Fibroblast of pulmonary artery (primary cell): ENCODE results near the gene TWNK.
A peak's percentile ranks its signal among the peaks of the same experiment; 100 is the strongest.

Experiments used
- DNase-seq: peaks from one replicate; pipeline ENCODE4 v3.0.0-alpha.2; 2010; ENCODE audit warnings: low read depth
- H3K4me3 ChIP-seq: replicated peaks from 2 replicates; pipeline ENCODE4 v1.5.1; 2011; ENCODE audit warnings: low read depth, mild to moderate bottlenecking, control low read depth, low read length, moderate library complexity
- CTCF ChIP-seq: IDR thresholded peaks from 2 replicates; pipeline ENCODE4 v1.5.1; 2011; ENCODE audit warnings: mild to moderate bottlenecking, control low read depth, low read length, inconsistent platforms; ENCODE audit errors: missing control alignments

The TWNK gene

DNA sequence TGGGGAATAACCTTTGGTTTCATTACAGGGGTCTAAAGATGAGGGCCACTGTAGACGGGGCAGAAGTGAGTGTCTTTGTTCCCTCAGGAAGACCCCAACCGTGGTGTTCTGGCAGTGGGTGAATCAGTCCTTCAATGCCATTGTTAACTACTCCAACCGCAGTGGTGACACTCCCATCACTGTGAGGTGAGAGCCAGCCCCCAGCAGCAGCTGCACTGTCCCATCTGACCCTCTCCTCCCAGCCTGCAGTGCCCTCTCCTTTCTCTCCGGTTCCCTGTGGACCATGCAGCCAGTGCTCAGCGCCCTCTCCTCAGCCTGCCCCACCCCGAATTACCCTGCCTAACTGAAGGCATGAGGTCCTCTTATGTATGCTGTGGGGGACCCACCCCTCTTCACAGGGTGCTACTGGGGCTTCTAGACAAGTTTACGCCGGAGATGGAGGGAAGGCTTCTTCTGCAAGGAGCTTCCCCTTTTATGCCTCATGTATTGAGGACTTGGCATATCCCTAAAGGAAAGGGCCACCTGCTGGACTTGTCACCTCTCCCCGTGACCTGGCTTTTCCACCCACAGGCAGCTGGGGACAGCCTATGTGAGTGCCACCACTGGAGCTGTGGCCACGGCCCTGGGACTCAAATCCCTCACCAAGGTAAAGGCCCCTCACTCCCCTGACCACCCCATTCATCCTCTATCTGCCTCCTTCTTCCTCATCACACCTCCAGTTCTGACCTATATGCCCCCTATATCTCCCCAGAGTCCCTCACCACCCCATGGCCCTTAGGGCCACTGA lies 48.8 kb downstream of the TWNK start:
- DNase-seq, result no peak
- H3K4me3 ChIP-seq, result no peak overlapping the region
- no peak for TF ChIP-seq CTCF

DNA sequence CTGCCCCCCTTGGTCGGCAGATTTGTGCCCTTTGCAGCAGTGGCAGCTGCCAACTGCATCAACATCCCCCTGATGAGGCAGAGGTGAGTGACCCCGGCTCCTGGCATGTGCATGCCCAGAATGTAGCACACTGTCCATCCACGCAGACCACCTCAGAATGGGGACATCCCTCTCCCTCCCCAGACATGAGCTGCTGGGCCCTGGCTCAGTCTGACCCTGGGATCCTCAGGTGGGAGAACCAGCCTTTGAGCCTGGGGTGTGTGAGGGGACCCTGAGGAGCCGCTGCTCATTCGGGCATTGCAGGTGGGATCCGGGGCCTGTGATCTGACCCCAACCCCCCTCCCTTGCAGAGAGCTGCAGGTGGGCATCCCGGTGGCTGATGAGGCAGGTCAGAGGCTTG lies 49.4 kb downstream of the TWNK start:
- DNase-seq, result no peak
- H3K4me3 ChIP-seq, result no peak overlapping the region
- TF ChIP-seq CTCF, result no peak

DNA sequence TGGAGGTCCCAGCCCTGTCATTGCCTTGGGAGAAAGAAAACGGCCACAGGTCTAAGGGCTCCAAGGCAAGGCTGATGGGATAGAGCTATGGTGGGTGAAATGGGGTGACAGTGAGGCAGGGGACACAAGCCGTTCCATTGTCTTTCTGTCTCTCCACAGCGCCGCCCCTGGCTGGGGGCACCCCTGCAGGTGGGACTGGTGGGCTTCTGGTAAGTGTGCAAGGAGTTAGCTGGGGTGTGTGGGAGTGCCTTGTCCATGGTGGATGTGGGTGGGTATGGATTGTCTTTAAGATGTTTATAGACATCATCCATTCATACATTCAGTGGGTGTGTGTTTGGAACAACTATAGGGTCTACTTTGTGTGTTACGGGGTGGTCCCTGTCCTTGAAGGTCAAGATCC lies 51.1 kb downstream of the TWNK start:
- H3K4me3 ChIP-seq, result no peak overlapping the region
- DNase-seq, result no peak
- no peak for TF ChIP-seq CTCF

DNA sequence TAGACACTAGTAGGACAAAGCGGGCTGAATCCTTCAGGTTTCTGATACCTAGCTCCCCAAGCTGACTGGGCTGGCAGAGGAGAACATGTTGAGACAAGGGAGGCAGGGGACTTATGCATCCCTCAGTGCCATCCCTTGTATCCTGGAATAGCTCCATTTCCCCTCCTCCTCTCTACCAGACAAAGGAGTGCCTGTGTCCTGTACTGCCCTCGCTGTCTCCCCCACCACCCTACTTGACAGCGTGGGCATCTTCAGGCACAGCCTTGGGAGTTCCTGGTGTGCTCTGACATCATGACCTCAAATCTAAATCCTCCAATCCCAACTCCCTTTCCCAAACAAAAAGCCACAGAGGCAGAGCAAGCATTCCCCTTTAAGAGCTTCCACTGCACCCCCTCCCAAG lies 52.7 kb downstream of the TWNK start:
- no peak for TF ChIP-seq CTCF
- DNase-seq, result no peak
- no peak overlapping the region for H3K4me3 ChIP-seq

- no peak for DNase-seq
- TF ChIP-seq CTCF, result no peak
- H3K4me3 ChIP-seq, result no peak overlapping the region
Observed at GRCh38 chr10:101040851-101041250, 53.5 kb downstream of the TWNK start.

DNA sequence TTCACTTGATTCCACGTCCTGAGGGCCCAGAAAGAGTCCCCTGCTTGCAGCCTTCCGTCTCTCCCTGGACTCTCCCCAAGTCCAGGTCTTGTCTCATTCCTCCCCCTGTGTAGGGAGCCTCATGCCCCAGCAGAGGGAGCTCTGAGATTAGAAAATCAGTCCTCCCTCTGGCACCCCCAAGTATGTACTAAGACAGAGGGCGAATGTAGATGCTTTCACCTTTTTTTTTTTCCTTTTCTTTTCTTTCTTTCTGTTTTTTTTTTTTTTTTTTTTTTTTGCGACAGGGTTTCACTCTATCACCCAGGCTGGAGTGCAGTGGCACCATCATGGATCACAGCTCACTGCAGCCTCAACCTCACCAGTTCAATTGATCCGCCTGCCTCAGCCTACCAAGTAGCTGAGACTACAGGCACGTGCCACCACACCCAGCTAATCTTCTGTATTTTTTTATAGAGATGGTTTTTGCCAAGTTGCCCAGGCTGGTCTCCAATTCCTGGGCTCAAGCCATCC lies 54.0 kb downstream of the TWNK start:
- H3K4me3 ChIP-seq, result no peak overlapping the region
- peak; percentile 89 for DNase-seq
- peak; percentile 92 for TF ChIP-seq CTCF

DNA sequence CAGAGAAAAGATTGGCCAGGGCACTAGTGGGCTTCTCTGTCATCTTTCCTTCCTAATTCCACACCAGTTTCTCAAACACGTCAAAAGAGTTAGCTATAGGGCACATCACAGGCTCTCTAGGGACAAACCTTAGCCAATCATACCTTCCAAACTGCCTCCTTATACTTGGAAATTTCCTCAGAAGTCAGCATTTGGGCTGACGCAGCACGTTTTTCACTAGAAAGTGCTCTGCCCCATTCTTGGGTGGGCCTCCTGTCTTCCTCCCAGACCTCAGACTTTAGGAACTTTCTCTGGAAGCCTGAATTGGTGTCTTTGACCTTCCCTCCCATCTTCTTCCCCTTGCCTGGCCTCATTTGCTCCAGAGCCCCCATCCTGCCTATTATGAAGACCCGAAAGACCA lies 54.8 kb downstream of the TWNK start:
- DNase-seq, result no peak
- TF ChIP-seq CTCF, result no peak

More for the DNA sequence above, 54.8 kb downstream of the TWNK start:
- peak overlapping the region; percentile 63 for H3K4me3 ChIP-seq
